GM21360 (cell line): Measurements from ENCODE around the gene GPR152.
"Not testable (repeated sequence)": the region's sequence is repeated elsewhere in the genome, so short reads cannot be mapped to it uniquely, and the experiment has no call there.

Source experiments
- ATAC-seq: cut with Tn5 transposase; IDR thresholded peaks from one replicate; pipeline ENCODE4 v1.9.1; 2021; ENCODE audit warnings: mild to moderate bottlenecking, moderate library complexity; ENCODE audit not compliant: unreplicated experiment

GPR152 gene

DNA sequence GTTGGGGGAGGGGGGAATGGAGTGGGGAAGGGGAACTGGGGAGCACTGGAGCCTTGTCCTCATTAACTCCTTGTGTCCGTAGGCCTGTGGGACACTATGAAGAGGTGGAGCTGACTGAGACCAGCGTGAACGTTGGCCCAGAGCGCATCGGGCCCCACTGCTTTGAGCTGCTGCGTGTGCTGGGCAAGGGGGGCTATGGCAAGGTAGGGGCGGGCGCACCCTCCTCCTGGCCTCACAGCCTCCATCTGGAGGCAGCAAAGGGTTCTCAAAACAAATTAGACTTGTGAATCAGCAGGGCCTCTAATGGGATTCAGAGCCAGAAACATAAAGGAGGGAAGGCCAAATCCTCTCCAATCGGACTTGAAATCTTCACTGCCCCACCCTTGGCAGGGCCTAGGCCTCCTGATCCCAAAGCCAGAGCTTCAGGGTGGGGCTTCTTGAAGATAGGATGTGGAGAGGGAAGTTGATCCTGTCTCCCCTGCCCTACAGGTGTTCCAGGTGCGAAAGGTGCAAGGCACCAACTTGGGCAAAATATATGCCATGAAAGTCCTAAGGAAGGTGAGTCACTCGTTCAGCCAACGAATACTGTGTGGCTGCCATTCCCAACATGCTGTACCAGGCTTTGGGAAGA is 23.4 kb downstream of the GPR152 start:
- no peak for ATAC-seq

DNA sequence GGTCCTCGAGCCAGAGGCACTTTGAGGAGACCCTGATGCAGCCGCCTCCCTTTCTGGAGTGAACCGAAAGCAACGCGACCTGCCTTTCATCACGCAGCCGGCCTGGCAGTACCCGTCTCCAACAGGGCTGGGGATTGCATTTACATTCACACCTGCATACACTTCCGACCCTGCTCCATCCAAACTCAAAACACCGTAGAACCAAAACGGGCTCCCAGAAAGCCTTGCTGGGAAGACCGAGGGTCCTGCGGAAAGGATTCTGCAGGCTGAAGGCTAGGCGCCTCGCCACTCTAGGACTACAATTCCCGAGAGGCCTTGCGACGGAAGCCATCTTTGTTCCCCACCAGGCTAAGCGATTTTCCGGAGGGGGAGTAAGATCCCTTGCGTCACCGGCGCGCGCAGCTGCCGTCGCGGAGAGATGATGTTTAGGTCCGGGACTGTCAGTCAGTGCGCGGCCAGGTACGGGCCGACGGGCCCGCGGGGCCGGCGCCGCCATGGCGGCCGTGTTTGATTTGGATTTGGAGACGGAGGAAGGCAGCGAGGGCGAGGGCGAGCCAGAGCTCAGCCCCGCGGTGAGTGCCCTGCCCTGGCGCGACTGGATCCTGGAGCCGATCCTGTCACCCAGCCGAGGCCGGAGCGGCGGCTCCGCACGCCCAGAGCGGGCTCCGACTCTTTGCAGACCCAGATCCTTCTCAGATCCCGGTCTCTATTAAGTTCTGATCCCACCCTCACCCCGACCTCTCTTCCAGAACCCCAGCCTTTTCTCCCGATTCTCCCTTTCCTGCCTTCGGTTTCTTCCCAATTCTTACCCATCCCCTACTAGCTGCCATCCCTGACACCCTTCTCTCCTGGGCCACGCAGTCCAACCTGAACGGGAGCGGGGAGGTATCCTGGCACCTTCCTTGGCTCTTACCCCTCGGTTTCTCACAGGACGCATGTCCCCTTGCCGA is 24.2 kb downstream of the GPR152 start, which contains the start of gene RPS6KB2:
TSS of gene RPS6KB2 (plus strand) at position 443 of the 950 bp plus-strand sequence. CDS start at position 495, 52 bp downstream.
- ATAC-seq, result peak; percentile 76

DNA sequence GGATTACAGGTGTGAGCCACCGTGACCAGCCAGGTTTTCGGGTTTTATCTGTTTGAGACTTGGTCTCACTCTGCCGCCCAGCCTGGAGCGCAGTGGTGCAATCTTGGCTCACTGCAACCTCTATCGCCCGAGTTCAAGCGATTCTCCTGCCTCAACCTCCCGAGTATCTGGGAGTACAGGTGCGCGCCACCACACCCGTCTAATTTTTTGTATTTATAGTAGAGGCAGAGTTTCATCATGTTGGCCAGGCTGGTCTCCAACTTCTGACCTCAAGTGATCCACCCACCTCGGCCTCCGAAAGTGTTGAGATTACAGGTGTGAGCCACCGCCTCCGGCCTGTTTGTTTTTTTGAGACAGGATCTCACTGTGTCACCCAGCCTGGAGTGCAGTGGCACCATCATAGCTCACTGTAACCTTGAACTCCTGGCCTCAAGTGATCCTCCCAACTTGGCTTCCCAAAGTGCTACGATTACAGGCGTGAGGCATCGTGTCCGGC is 25.1 kb downstream of the GPR152 start:
- not testable (repeated sequence) for ATAC-seq

DNA sequence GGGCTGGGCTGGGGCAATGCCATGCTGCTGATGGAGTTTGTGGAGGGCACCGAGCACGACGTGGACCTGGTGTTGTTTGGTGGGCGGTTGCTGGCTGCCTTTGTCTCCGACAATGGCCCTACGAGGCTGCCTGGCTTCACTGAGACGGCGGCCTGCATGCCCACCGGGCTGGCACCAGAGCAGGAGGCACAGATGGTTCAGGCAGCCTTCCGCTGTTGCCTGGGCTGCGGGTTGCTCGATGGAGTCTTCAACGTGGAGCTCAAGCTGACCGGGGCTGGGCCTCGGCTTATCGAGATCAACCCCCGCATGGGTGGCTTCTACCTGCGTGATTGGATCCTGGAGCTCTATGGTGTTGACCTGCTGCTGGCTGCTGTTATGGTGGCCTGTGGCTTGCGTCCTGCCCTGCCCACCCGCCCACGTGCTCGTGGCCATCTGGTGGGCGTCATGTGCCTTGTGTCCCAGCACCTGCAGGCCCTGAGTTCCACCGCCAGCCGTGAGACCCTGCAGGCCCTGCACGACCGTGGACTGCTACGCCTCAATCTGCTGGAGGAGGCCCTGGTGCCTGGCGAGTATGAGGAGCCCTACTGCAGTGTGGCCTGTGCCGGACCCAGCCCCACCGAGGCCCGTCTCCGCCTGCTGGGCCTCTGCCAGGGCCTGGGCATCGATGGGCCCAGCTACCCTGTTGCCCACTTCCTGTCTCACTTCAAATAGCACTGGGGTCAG is 28.5 kb downstream of the GPR152 start:
- no peak for ATAC-seq

DNA sequence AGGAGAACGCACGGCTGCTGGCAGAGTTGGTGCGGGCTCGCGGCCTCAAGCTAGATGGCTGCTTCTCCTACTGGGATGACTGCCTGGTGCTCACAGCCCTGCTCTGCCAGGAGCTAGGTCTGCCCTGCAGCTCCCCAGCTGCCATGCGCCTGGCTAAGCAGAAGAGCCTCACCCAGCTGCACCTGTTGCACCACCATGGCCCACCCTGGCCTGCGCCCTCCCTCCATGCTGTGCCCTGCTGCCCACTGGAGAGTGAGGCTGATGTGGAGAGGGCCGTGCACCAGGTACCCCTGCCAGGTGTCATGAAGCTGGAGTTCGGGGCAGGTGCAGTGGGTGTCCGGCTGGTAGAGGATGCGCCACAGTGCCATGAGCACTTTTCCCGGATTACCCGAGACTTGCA is 29.1 kb downstream of the GPR152 start:
- no peak for ATAC-seq

DNA sequence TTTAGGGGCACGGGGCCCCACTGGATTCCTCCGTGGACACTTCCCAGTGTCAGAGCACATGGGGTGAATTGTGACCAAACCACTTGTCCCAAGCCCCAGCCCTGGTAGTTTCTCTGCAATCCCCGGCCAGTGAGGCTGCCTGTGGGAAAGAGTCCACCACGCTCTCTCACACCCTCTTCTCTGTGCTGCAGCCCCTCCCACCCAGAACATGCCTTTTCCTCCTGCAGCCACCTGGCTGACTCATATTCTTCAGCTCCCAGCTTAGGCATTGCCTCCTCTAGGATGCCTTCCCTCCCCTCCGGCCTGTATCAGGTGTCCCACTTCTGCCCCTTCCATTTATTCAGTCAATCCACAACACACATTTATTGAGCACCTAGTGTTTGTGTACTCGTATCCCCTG is 29.6 kb downstream of the GPR152 start:
- ATAC-seq, result no peak

DNA sequence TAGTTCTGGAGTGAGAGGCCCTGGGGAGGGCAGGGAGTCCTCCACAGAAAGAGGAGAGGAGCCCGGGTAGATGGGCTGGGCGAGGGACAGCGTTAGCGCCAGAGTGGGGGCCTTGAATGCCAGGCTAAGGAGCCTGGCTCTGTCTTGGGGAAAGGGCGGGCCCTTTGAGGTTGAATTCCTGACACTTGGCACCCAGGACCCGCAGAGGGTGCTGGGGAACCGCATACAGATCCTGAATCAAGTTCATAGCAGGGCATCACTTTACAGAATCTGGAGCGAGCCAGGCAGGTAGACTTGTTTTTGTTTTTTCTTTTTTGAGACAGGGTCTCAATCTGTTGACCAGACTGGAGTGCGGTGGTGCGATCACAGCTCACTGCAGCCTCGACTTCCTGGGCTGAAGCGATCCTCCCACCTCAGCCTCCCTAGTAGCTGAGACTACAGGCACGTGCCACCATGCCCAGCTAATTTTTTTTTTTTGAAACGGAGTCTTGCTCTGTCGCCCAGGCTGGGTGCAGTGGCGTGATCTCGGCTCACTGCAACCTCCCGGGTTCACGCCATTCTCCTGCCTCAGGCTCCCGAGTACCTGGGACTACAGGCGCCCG is 31.0 kb downstream of the GPR152 start:
- ATAC-seq, result no peak

DNA sequence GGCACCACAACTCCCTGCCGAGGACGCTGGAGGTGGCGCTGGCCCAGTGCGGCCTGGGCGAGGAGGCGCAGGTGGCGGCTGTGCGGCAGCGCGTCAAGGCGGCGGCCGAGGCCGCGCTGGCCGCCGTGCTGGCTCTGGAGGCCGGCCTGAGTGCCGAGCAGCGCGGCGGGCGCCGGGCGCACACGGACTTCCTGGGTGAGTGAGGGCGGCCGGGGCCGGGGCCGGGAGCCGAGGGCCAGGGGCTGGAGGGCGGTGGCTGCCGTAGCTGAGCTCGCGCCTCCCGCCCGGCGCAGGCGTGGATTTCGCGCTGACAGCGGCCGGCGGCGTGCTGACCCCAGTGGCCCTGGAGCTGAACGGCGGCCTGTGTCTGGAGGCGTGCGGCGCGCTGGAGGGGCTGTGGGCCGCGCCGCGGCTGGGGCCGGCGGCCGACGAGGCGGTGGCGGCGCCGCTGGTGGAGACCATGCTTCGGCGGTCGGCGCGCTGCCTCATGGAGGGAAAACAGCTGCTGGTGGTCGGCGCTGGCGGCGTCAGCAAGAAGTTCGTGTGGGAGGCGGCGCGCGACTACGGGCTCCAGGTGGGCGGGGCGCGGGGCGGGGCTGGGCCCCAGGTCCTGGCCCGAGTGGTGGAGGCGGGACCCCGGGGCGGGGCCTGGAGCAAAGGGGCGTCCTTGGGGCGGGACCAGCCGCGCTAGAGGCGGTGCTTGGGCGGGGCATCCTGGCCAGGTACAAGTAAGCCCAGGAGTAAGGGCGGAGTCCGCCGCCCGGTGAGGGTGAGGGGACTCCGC is 31.7 kb downstream of the GPR152 start:
- peak; percentile 73 for ATAC-seq

DNA sequence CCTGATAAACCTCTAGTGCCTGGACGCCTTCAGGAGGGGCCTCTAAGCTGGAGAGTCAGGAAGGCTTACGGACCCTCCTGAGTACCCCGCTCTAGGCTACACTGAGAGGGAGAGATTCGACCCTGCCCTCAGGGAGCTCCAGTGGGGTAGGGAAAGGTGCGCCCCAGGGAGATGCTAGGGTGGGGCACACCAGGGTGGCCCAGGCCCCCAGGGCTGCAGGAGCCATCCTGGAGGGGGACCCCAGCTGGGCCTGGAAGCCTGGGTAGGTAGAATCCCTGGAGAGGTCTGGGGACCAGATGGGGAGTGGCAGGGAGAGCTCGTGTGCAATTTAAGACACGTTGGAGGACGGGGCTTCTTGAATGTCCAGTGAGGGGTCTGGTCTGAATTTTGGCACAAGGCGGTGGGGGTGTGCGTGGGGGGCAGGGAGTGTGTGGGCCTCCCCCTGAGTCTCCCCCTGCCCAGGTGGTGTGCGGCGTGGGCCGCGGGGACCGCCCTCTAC is 32.3 kb downstream of the GPR152 start:
- no peak for ATAC-seq

DNA sequence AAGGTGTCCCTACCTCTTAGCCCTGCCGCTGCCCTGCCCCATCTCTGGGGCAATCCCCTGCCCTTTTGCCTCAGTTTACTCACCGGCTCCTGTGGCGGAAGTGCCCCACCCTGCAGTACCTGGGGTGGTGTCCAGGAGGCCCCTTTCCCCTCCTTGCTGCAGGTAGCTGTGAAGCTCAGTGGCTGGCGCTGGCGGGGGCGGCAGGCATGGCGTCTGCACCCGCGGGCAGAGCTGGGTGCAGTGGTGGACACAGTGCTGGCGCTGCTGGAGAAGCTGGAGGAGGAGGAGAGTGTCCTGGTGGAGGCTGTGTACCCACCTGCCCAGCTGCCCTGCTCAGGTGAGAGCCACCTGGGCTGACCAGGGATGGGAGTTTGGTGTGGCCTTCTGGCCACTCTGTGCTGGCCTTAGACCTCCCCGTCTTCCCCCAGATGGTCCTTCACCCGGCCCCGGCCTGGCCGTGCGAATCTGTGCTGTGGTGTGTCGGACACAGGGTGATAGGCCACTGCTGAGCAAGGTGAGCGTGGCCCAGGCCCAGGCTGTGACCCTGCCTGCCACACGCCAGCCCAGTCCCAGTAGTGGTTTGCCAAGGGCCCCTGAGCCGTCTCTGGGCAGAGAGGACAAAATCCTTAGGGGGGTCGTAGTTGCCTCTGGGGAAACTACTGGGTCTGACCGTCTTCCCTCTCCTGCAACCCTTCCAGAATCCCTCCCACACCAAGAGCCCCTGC is 33.0 kb downstream of the GPR152 start:
- ATAC-seq, result no peak

DNA sequence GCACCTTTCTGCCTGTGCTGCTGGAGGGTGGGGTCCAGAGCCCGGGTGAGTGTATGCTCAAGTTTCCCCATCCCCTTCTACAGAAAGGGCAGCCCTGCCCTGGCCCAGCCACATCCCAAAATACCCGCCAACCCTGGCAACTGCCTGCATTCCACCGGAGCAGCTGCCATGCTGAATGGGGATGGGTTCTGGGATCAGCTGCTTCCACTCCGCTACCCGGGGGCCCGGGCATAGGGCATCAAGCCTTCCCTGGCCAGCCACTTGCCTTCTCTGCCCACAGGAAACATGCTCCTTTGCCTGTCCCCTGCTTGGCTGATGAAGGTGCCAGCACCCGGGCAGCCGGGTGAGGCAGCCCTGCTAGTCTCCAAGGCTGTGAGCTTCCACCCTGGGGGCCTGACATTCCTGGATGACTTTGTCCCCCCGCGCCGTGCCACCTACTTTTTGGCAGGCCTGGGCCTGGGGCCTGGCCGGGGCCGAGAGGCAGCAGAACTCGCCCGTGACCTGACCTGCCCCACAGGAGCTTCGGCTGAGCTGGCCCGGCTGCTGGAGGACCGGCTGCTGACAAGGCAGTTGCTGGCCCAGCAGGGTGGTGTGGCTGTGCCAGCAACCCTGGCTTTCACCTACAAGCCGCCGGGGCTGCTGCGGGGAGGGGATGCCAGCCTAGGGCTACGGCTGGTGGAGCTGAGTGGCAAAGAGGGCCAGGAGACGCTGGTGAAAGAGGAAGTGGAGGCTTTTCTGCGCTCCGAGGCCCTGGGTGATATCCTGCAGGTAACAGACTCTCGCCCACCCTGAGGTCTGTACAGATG is 33.9 kb downstream of the GPR152 start:
- no peak for ATAC-seq

DNA sequence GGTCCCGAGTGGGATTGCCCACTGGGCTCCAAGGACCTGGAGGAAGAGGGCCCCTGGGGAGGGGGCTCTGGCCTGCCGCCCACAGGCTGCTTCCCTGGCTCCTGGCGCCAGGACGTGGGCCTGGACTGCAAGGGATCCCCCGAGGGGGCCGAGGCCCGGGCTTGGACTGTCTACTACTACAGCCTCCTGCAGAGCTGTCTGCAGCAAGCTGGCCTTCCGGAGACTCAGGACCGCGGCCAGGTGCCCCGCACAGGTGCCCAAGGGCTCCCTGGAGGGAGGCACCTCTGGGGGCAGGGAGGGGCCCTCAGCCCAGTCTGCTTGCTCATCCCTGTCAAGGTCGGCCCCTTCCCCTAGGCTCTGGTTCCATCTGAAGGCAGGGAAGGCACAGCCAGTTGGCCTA is 35.1 kb downstream of the GPR152 start:
- no peak for ATAC-seq

DNA sequence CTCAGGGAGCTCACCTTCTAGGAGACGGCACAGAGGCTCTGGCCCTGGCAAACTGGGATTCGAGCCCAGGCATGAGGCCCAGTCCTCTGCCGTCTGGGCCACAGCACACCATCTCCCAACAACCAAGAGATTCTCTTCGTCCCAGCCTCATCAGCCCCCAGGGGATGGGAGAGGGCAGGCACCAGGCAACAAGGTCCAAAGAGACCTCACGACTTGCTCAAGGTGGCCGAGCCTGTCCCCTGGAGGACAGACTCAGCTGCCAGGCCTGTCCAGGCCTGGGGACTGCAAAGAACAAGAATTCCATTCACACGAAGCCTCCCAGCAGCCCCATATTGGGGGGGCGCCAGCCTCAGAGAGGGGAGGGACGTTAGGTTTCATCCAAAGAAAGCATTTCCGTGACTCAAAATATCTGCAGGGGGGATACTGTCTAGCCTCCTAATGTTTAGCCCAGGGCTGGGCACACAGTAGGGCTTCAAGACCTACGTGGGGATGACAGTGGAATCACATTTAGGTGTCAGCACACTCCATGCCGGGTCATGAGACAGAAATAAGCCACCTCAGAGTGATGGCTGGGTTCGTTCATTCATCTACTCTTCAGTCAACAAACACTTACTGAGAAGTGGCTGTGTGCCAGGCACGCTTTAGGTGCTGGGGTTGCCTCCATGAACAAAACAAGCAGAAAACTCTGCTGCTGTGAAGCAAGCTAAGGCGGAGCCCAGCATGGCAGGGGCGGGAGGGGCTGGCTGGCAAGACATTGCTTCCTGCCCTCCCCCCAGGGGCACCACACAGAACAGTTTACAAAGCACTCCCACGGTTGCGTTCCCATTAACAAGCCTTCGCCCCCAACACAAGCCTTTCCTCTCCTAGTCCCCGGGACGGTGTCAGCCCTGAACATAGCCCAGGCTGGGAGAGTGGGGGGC is 35.9 kb downstream of the GPR152 start:
- no peak for ATAC-seq

DNA sequence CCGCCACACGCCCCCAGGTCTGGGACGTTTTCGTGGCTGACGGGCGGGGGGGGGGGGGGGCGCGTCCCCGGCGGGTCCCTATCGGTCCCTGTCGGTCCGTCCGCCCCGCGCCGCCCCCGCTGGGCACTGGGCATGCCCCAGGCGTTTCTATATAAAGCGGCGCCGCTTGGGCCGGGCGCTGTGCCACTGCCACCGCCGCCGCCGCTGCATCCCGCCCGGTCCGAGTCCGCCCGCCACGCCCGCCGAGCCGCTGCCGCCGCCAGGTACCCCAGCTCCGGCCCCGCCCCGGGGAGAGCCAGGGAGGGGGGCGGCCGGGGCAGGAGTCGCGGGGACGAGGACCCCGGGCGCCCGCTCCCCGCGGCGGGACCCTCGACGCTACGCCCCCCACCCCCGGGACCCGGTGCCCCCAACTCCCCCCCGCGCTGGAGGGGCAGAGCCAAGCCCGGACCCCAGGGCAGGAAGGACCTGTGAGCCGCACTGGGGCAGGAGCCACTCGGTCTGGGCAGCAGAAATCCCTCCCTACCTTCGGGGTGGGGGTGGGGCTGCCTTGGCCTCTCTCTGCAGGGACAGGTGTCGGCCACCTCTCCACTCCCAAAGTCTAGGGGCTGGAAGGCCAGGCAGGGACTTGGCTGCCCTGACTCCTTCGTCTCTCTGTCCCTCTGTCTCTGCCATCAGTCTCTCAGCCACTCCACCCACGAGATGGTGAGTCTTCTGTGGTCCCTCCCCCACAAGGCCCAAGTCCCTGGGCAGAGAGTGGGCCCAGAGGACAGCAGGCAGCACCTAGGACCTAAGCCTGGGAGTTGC is 36.8 kb downstream of the GPR152 start, which contains the start of gene CARNS1:
TSS of gene CARNS1 (plus strand) at position 178 of the 804 bp plus-strand sequence. CDS start at position 700, 522 bp downstream.
- ATAC-seq, result no peak

DNA sequence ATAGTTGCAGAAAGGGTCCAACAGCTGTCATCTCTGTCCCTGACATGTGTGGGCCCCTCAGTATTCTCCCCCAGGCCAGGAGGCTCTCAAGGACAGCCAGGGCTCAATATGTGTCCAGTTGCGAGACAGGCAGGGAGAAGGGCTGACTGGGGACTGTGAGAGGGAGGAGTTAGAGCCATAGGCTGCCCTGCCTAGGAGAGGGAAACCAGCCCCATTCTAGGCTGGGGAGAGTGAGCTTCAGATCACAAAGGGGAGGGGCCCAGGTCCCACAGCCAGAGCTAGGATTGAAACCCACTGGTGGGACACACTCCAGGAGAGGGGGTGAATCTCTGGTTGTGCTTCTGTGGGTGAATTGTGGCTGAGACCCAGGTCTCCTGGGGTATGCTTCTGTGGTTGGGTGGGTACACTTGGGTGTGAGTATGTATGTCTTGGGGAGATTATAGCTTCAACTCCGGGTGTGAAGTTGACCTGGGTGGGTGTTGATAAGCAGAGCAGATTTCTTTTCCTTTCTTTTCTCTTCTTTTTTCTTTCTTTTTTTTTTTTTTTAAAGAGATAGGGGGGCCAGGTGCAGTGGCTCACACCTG is 39.2 kb downstream of the GPR152 start:
- ATAC-seq, result no peak
